Neural cell (in vitro differentiated cells): Measurements from ENCODE around the gene CXCL10. TPM values are rescaled to one million over a fixed set of nuclear protein-coding genes. Genes with fewer than 3 reads are reported as not detected.

Experiments
- H2AFZ ChIP-seq: fragments of 200-600, 300-800 bp; sonication (generic), shearing (Covaris generic); 2 replicates; pipeline ENCODE4 v1.6.0; 2014; ENCODE audit warnings: low read depth, mild to moderate bottlenecking, antibody characterized with exemption, low read length, moderate library complexity
- H3F3A ChIP-seq: fragments of 200-600 bp; shearing (Covaris generic); 2 replicates; pipeline ENCODE4 v1.6.1; 2016; ENCODE audit warnings: mild to moderate bottlenecking, moderate library complexity, mixed read lengths, antibody characterized with exemption, low read length; ENCODE audit not compliant: insufficient read depth, poor library complexity, severe bottlenecking
- H3K27ac ChIP-seq: fragments of 200-600, 300-800 bp; sonication (generic), shearing (Covaris generic); 2 replicates; pipeline ENCODE4 v1.5.1; 2014; ENCODE audit warnings: mild to moderate bottlenecking, low read length, moderate library complexity
- H3K27me3 ChIP-seq: fragments of 300-800, 200-600 bp; sonication (generic), shearing (Covaris generic); 2 replicates; pipeline ENCODE4 v1.6.0; 2014; ENCODE audit warnings: mild to moderate bottlenecking, low read depth, low read length, moderate library complexity; ENCODE audit not compliant: insufficient read depth
- H3K36me3 ChIP-seq: fragments of 300-800, 200-600 bp; sonication (generic), shearing (Covaris generic); 2 replicates; pipeline ENCODE4 v1.5.1; 2014; ENCODE audit warnings: mild to moderate bottlenecking, antibody characterized with exemption, low read length, moderate library complexity; ENCODE audit not compliant: insufficient read depth
- H3K4me2 ChIP-seq: fragments of 300-800, 200-600 bp; sonication (generic), shearing (Covaris generic); 2 replicates; pipeline ENCODE4 v1.6.0; 2014; ENCODE audit warnings: mild to moderate bottlenecking, low read length
- H3K4me3 ChIP-seq: fragments of 300-800, 200-600 bp; sonication (generic), shearing (Covaris generic); 2 replicates; pipeline ENCODE4 v1.5.1; 2014; ENCODE audit warnings: mild to moderate bottlenecking, low read length, moderate library complexity
- H3K79me2 ChIP-seq: fragments of 200-600 bp; shearing (Covaris generic); replicated peaks from 2 replicates; pipeline ENCODE4 v1.6.0; 2014; ENCODE audit warnings: mild to moderate bottlenecking, low read length, moderate library complexity; ENCODE audit not compliant: insufficient read depth
- H3K9ac ChIP-seq: fragments of 300-800, 200-600 bp; sonication (generic), shearing (Covaris generic); 2 replicates; pipeline ENCODE4 v1.6.1; 2016; ENCODE audit warnings: mild to moderate bottlenecking, low read length, mixed read lengths
- H3K9me2 ChIP-seq: fragments of 200-600 bp; shearing (Covaris generic); 2 replicates; pipeline ENCODE4 v1.6.1; 2016; ENCODE audit warnings: mild to moderate bottlenecking, low read length, mixed read lengths; ENCODE audit not compliant: insufficient read depth
- H3K9me3 ChIP-seq: fragments of 200-600, 300-800 bp; sonication (generic), shearing (Covaris generic); 2 replicates; pipeline ENCODE4 v1.6.1; 2016; ENCODE audit warnings: mild to moderate bottlenecking, mixed run types, low read length, moderate library complexity, mixed read lengths
- H4K20me1 ChIP-seq: fragments of 200-600 bp; shearing (Covaris generic); 2 replicates; pipeline ENCODE4 v1.6.1; 2016; ENCODE audit warnings: mild to moderate bottlenecking, mixed run types; ENCODE audit not compliant: insufficient read depth
- EP300 ChIP-seq: fragments of 450-650 bp; conservative IDR thresholded peaks from 2 replicates; pipeline ENCODE4 v1.6.1; 2014; ENCODE audit warnings: antibody characterized with exemption, mild to moderate bottlenecking, moderate library complexity; ENCODE audit not compliant: poor library complexity, severe bottlenecking
- EZH2 ChIP-seq: fragments of 200-600, 300-800 bp; shearing (Covaris generic), sonication (generic); IDR thresholded peaks from 2 replicates; pipeline ENCODE4 v1.6.1; 2014; ENCODE audit warnings: antibody characterized with exemption, low read length, borderline replicate concordance, mild to moderate bottlenecking; ENCODE audit not compliant: insufficient read depth, poor library complexity, severe bottlenecking
- MXI1 ChIP-seq: fragments of 450-650 bp; conservative IDR thresholded peaks from 2 replicates; pipeline ENCODE4 v1.6.1; 2014; ENCODE audit warnings: antibody characterized with exemption, mild to moderate bottlenecking; ENCODE audit not compliant: poor library complexity, severe bottlenecking
- POLR2AphosphoS5 ChIP-seq: IDR thresholded peaks from 2 replicates; pipeline ENCODE4 v1.6.1; 2012
- RAD21 ChIP-seq: fragments of 450-650 bp; conservative IDR thresholded peaks from 2 replicates; pipeline ENCODE4 v1.6.1; 2014; ENCODE audit warnings: antibody characterized with exemption, mild to moderate bottlenecking, moderate library complexity
- SMC3 ChIP-seq: fragments of 450-650 bp; conservative IDR thresholded peaks from 2 replicates; pipeline ENCODE4 v1.6.1; 2014; ENCODE audit warnings: antibody characterized with exemption, mild to moderate bottlenecking, moderate library complexity; ENCODE audit not compliant: poor library complexity
- TAF1 ChIP-seq: IDR thresholded peaks from 2 replicates; pipeline ENCODE4 v1.6.1; 2012; ENCODE audit warnings: low read depth
- polyA plus RNA-seq: library from polyadenylated mRNA; depleted of rRNA; stranded (reverse); fragments of >200 nt; gene quantifications from 2 replicates; pipeline ENCODE4 v1.2.3, GENCODE V29; 2014
- TF ChIP-seq, protein P1 (sequence below): IDR thresholded peaks from 2 replicates; pipeline ENCODE4 v1.6.1; 2012; ENCODE audit warnings: borderline replicate concordance
- TF ChIP-seq, protein P2 (sequence below): fragments of 450-650 bp; IDR thresholded peaks from 2 replicates; pipeline ENCODE4 v1.5.1; 2014; ENCODE audit warnings: antibody characterized with exemption, mild to moderate bottlenecking, moderate library complexity; ENCODE audit not compliant: poor library complexity, severe bottlenecking

The CXCL10 gene
- polyA plus RNA-seq, 1 donor from 2014 or later, result not detected

DNA sequence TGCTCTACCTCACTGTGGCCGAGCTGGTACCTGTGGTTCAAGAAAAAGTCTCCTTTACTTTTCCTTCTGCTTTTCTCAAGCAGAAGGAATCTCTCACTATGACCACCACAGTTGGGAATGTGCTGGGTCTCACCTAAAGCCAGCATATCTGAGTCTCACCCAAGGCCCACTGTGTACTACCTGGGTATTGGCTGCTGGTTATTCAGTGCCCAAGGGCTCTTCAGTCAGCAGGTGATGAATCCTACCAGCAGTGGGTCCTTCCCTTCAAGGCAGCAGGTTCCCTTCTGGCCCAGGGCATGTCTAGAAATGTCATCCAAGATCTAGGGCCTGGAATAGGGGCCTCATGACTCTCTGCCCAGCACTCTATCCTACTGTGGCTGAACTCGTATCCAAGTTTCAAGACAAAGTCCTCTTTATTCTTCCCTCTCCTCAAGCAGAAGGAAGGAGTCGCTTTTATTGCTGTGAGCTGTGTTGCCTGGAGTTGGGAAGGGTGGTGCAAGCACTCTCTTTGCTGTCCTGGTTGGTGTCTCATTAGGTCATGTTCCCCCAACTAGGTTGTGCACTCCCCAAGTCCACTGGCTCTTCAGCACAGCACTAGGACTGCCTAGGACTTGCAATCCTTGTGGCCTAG is 6.1 kb downstream of the CXCL10 start:
- Histone ChIP-seq H3K9me3 (no peaks in the 10 kb centered on the region), H3K27ac (no peak overlapping the region), H3K9me2 (no peaks in the 10 kb centered on the region), H3K27me3 (no peaks in the 10 kb centered on the region), H3F3A (no peaks in the 10 kb centered on the region), H3K4me2 (no peak overlapping the region), H3K9ac (no peak overlapping the region), H3K4me3 (no peak overlapping the region), H4K20me1 (no peaks in the 10 kb centered on the region), H2AFZ (no peak overlapping the region), H3K79me2 (no peaks in the 10 kb centered on the region), H3K36me3 (no peaks in the 10 kb centered on the region)
- TF ChIP-seq EZH2 (no peak), POLR2AphosphoS5 (no peak), MXI1 (no peak)
- TF ChIP-seq, protein P1, sequence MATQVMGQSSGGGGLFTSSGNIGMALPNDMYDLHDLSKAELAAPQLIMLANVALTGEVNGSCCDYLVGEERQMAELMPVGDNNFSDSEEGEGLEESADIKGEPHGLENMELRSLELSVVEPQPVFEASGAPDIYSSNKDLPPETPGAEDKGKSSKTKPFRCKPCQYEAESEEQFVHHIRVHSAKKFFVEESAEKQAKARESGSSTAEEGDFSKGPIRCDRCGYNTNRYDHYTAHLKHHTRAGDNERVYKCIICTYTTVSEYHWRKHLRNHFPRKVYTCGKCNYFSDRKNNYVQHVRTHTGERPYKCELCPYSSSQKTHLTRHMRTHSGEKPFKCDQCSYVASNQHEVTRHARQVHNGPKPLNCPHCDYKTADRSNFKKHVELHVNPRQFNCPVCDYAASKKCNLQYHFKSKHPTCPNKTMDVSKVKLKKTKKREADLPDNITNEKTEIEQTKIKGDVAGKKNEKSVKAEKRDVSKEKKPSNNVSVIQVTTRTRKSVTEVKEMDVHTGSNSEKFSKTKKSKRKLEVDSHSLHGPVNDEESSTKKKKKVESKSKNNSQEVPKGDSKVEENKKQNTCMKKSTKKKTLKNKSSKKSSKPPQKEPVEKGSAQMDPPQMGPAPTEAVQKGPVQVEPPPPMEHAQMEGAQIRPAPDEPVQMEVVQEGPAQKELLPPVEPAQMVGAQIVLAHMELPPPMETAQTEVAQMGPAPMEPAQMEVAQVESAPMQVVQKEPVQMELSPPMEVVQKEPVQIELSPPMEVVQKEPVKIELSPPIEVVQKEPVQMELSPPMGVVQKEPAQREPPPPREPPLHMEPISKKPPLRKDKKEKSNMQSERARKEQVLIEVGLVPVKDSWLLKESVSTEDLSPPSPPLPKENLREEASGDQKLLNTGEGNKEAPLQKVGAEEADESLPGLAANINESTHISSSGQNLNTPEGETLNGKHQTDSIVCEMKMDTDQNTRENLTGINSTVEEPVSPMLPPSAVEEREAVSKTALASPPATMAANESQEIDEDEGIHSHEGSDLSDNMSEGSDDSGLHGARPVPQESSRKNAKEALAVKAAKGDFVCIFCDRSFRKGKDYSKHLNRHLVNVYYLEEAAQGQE, result no peak

DNA sequence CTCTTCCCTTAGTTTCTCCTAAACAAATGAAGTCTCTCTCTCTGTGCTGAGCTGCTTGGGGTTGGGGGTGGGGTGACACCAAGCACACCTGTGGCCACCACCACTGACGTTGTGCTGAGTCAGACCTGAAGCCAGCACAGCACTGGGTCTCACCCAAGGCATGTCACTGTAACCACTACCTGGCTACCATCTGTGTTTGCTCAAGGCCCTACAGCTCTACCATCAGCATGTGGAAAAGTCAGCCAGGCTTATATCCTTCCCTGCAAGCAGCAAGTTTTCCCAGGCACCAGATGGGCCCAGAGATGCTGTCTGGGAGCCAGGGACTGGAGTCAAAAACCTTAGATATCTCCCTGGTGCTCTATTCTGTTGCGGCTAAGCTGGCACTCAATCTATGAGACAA is 6.9 kb downstream of the CXCL10 start:
- Histone ChIP-seq H3K9me3 (no peaks in the 10 kb centered on the region), H3F3A (no peaks in the 10 kb centered on the region), H3K27me3 (no peaks in the 10 kb centered on the region), H3K27ac (no peak overlapping the region), H3K36me3 (no peaks in the 10 kb centered on the region), H2AFZ (no peak overlapping the region), H4K20me1 (no peaks in the 10 kb centered on the region), H3K9ac (no peak overlapping the region), H3K4me2 (no peak overlapping the region), H3K79me2 (no peaks in the 10 kb centered on the region), H3K9me2 (no peaks in the 10 kb centered on the region), H3K4me3 (no peak overlapping the region)
- TF ChIP-seq EZH2 (no peak), TAF1 (no peak), MXI1 (no peak), SMC3 (no peak), POLR2AphosphoS5 (no peak), EP300 (no peak), RAD21 (no peak)
- TF ChIP-seq, protein P2, sequence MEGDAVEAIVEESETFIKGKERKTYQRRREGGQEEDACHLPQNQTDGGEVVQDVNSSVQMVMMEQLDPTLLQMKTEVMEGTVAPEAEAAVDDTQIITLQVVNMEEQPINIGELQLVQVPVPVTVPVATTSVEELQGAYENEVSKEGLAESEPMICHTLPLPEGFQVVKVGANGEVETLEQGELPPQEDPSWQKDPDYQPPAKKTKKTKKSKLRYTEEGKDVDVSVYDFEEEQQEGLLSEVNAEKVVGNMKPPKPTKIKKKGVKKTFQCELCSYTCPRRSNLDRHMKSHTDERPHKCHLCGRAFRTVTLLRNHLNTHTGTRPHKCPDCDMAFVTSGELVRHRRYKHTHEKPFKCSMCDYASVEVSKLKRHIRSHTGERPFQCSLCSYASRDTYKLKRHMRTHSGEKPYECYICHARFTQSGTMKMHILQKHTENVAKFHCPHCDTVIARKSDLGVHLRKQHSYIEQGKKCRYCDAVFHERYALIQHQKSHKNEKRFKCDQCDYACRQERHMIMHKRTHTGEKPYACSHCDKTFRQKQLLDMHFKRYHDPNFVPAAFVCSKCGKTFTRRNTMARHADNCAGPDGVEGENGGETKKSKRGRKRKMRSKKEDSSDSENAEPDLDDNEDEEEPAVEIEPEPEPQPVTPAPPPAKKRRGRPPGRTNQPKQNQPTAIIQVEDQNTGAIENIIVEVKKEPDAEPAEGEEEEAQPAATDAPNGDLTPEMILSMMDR, result no peak
- TF ChIP-seq, protein P1, result no peak
